ENCODE measurements around the gene ZP1. TPM values are rescaled to one million over a fixed set of nuclear protein-coding genes. Genes with fewer than 3 reads are reported as not detected.

Gene ZP1
- total RNA-seq, 1 donor from 2014 or later = not detected

DNA sequence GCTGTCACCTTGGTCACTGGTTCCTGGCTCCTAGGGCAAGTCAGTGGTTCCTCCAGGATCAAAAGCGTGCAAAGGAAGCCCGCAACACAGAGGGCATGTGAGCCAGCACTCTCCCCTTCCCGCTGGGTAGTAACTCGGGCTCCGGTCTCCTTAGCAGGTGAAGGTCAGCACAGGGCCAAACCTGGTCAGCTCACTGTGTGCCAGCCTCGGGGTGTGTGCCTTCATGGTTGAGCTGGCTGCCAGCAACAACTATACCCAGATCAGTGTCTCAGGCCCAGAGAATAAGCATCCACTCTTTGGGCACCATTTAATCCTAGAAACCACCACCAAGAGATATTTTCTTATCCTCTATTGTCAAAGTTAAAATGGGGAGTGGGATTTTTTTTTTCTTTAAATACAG lies 41.6 kb upstream of the ZP1 start:
- no peak for DNase-seq (ENCODE audit: extremely low spot score, unreplicated experiment)
- Mint-ChIP-seq H3K4me1 (ENCODE audit: unreplicated experiment) (no peaks in the 10 kb centered on the region), H3K9me3 (ENCODE audit: unreplicated experiment) (no peaks in the 10 kb centered on the region), H3K27me3 (ENCODE audit: unreplicated experiment) (peaks cover 17% of the 10 kb centered on the region), H3K36me3 (ENCODE audit: unreplicated experiment) (no peaks in the 10 kb centered on the region), H3K4me3 (ENCODE audit: unreplicated experiment) (no peak overlapping the region), H3K27ac (ENCODE audit: unreplicated experiment) (no peak overlapping the region)
- TF ChIP-seq, protein P1, sequence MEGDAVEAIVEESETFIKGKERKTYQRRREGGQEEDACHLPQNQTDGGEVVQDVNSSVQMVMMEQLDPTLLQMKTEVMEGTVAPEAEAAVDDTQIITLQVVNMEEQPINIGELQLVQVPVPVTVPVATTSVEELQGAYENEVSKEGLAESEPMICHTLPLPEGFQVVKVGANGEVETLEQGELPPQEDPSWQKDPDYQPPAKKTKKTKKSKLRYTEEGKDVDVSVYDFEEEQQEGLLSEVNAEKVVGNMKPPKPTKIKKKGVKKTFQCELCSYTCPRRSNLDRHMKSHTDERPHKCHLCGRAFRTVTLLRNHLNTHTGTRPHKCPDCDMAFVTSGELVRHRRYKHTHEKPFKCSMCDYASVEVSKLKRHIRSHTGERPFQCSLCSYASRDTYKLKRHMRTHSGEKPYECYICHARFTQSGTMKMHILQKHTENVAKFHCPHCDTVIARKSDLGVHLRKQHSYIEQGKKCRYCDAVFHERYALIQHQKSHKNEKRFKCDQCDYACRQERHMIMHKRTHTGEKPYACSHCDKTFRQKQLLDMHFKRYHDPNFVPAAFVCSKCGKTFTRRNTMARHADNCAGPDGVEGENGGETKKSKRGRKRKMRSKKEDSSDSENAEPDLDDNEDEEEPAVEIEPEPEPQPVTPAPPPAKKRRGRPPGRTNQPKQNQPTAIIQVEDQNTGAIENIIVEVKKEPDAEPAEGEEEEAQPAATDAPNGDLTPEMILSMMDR (IDR thresholded peaks at IDR 0.05) = no peak

DNA sequence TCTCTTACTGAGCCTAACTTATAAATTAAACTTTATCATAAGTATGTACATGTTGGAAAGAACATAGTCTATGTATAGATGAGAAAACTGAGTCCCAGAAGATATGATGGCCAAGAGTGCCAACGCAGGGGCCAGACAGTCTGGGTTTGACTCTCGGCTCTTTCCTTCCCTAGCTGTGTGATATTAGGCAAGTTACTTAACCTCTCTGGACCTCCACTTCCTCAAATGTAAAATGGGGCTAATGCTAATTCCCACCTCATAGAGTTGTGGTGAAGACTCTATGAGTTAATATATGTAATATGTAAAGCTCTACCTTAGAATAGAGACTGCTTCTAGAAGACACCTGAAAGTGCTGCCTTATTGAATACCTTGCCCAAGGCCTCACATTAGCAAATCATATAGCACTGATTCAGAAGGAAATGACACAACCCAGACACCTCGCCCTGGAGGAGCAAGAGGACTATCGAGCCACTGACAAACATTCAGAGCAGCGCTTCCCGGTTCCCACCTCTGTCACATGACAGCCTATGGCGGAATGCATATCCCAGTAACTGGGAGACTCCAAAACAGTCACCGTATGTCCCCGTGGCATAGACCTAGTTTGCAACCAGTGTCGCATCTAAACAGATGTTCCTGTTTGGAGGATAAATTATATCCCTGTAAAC lies 36.7 kb upstream of the ZP1 start:
- Mint-ChIP-seq H3K4me3 (ENCODE audit: unreplicated experiment) (no peak overlapping the region), H3K27me3 (ENCODE audit: unreplicated experiment) (peaks cover 44% of the 10 kb centered on the region), H3K27ac (ENCODE audit: unreplicated experiment) (no peak overlapping the region), H3K9me3 (ENCODE audit: unreplicated experiment) (no peaks in the 10 kb centered on the region), H3K36me3 (ENCODE audit: unreplicated experiment) (no peaks in the 10 kb centered on the region), H3K4me1 (ENCODE audit: unreplicated experiment) (peaks cover 6% of the 10 kb centered on the region)
- DNase-seq (ENCODE audit: extremely low spot score, unreplicated experiment) = no peak
- TF ChIP-seq, protein P1 (IDR thresholded peaks at IDR 0.05) = no peak

DNA sequence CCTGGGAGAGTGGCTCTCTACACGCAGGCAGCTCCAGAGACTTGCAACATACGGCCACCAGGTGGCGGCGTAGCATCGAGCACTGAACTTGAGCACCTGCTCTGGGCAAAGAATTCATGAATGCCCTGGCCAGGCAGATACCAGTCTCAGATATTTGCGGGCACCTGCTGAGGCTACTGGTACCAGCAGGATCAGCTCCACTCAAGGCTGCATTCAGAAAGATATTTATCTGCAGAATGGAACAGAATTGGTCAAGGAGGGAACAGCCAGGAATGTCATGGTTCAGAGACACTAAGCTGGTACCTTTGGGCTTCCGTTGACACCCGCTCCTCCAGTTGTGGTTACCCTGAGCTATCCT lies 36.2 kb upstream of the ZP1 start:
- peak; percentile 93 for DNase-seq (ENCODE audit: extremely low spot score, unreplicated experiment)
- H3K27ac Mint-ChIP-seq (ENCODE audit: unreplicated experiment) = no peak overlapping the region
- no peak overlapping the region for H3K4me3 Mint-ChIP-seq (ENCODE audit: unreplicated experiment)
- TF ChIP-seq, protein P1 (IDR thresholded peaks at IDR 0.05) = peak; percentile 94
- H3K36me3 Mint-ChIP-seq (ENCODE audit: unreplicated experiment) = no peaks in the 10 kb centered on the region
- peaks cover 6% of the 10 kb centered on the region for H3K4me1 Mint-ChIP-seq (ENCODE audit: unreplicated experiment)
- no peaks in the 10 kb centered on the region for H3K9me3 Mint-ChIP-seq (ENCODE audit: unreplicated experiment)
- H3K27me3 Mint-ChIP-seq (ENCODE audit: unreplicated experiment) = peaks cover 46% of the 10 kb centered on the region

DNA sequence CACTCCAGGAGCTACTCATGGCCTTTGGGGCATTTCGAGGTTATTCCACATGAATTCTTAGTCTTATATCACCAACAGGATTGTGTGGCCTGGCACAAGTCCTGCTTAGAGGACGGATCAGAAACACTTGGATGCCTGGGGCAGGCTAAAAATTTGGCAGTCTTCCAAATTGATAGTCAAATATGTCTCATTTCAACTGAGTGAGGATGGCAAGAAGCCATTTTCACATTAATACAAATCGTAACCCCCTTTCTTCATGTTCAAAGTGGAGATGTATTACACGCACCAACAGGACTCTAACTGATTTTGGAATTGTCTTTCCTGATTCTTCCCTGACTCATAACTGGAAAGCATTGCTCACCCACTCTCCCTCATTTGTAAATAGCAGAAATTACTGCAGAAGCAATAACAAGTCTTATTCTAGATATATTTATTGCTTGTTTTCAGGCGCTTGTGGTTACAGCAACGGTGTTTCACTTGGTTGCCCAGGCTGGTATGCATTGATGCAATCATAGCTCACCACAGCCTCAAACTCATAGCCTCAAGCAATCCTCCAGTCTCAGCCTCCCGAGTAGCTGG lies 35.8 kb upstream of the ZP1 start:
- H3K4me1 Mint-ChIP-seq (ENCODE audit: unreplicated experiment) = peaks cover 6% of the 10 kb centered on the region
- H3K9me3 Mint-ChIP-seq (ENCODE audit: unreplicated experiment) = no peaks in the 10 kb centered on the region
- no peak for DNase-seq (ENCODE audit: extremely low spot score, unreplicated experiment)
- no peak overlapping the region for H3K27ac Mint-ChIP-seq (ENCODE audit: unreplicated experiment)
- peaks cover 48% of the 10 kb centered on the region for H3K27me3 Mint-ChIP-seq (ENCODE audit: unreplicated experiment)
- H3K4me3 Mint-ChIP-seq (ENCODE audit: unreplicated experiment) = no peak overlapping the region
- TF ChIP-seq, protein P1 (IDR thresholded peaks at IDR 0.05) = no peak
- no peaks in the 10 kb centered on the region for H3K36me3 Mint-ChIP-seq (ENCODE audit: unreplicated experiment)

DNA sequence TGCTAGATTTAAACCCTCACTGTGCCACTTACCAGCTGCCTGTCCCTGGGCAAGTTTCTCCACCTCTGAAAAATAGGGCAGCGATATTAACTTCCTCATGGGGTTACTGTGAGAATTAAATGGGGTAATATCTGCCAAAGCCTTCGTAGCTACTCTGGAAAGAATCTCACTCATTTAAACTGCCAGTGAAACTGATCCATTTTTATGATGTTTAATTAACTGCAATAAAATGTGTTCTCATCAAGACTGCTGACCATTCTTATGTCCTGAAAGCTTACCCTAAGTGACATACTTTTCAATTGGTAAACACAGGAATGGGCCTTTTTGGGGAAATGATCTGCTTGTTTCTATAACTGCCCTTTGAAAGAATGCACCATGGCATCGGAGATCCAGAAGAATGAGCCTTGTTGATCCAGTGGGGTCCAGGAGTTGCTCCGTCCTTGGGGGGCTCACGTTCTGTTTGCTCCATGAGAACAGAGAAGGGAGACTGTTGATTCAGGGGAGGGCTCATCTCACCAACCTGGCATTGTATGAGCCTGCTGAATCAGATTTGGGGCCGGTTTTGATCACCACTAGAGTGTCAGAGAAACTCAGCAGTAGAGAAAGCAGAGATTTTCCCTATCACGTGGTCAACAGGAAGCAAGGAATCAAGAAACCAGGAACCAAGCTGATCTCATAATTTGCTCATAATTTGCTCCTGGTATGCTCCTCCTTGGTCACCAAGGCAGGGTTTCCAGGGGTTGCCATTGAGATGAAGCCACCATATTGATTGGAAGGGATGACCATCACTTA lies 32.4 kb upstream of the ZP1 start:
- Mint-ChIP-seq H3K27me3 (ENCODE audit: unreplicated experiment) (peaks cover 40% of the 10 kb centered on the region), H3K27ac (ENCODE audit: unreplicated experiment) (no peak overlapping the region), H3K36me3 (ENCODE audit: unreplicated experiment) (no peaks in the 10 kb centered on the region), H3K4me1 (ENCODE audit: unreplicated experiment) (peaks cover 12% of the 10 kb centered on the region), H3K9me3 (ENCODE audit: unreplicated experiment) (no peaks in the 10 kb centered on the region), H3K4me3 (ENCODE audit: unreplicated experiment) (no peak overlapping the region)
- no peak for DNase-seq (ENCODE audit: extremely low spot score, unreplicated experiment)
- TF ChIP-seq, protein P1 (IDR thresholded peaks at IDR 0.05) = no peak

Measured in osteocyte (in vitro differentiated cells).